Measurements from ENCODE around the gene STARD9. TPM values are rescaled to one million over a fixed set of nuclear protein-coding genes. Genes with fewer than 3 reads are reported as not detected.

Gene STARD9
- total RNA-seq, 4 donors from 2014 or later = 1.6 to 3.5 (median 2.0) TPM

GRCh38 chr15:42577514-42578031, 2.2 kb downstream of the STARD9 start:
- Histone ChIP-seq H3K36me3 (no peaks in the 10 kb centered on the region), H3K4me1 (peaks cover 14 to 30% of the 10 kb centered on the region in 2 donors), H3K9me3 (no peaks in the 10 kb centered on the region), H3K4me3 (peak overlapping the region in 2 of 4 donors; percentile 85 to 87), H3K27ac (peak overlapping the region; percentile 52 to 85 (median 53)), H3K27me3 (peaks cover 0 to 5% (median 0%) of the 10 kb centered on the region in 3 donors)
- TF ChIP-seq CTCF (IDR thresholded peaks at IDR 0.05 in 4 of 5, conservative IDR thresholded peaks at IDR 0.05 in 1 of 5) (no peak), POLR2A (IDR thresholded peaks at IDR 0.05) (no peak)
- ATAC-seq (no peak), DNase-seq (peak in 1 of 2 donors; percentile 9)
- intact Hi-C loops (cut with DNase I; ENCODE audit: low total_unique reads) (loop anchor here (5.0 to 10.0 kb wide), 2 partner anchors 80 to 347 kb away; partner anchors contain the start of genes SNAP23 and TTBK2), in situ Hi-C loops (cut with MboI; ENCODE audit: low sequenced_read_pairs in 4 of 4) (no loop called here)

- in situ Hi-C loops (cut with MboI; ENCODE audit: low sequenced_read_pairs in 4 of 4) = no loop called here
- H3K4me3 ChIP-seq = no peak overlapping the region
- DNase-seq (no peak), ATAC-seq (no peak)
- peaks cover 0 to 5% (median 0%) of the 10 kb centered on the region in 3 donors for H3K27me3 ChIP-seq
- intact Hi-C loops (cut with DNase I; ENCODE audit: low total_unique reads) = loop anchor here (5.0 to 10.0 kb wide), 2 partner anchors 82 to 346 kb away; partner anchors contain the start of genes SNAP23 and TTBK2
- H3K9me3 ChIP-seq = no peaks in the 10 kb centered on the region
- TF ChIP-seq CTCF (IDR thresholded peaks at IDR 0.05 in 4 of 5, conservative IDR thresholded peaks at IDR 0.05 in 1 of 5) (no peak), POLR2A (IDR thresholded peaks at IDR 0.05) (no peak)
- H3K27ac ChIP-seq = no peak overlapping the region
- peaks cover 14 to 40% of the 10 kb centered on the region in 2 donors for H3K4me1 ChIP-seq
- H3K36me3 ChIP-seq = no peaks in the 10 kb centered on the region
These were observed 3.7 kb downstream of the STARD9 start for GRCh38 chr15:42578984-42579537.

GRCh38 chr15:42581272-42581730, 5.9 kb downstream of the STARD9 start:
- peak; percentile 68 to 72 for DNase-seq
- Histone ChIP-seq H3K27me3 (peaks cover 0 to 4% (median 0%) of the 10 kb centered on the region in 3 donors), H3K4me1 (peaks cover 6 to 30% of the 10 kb centered on the region in 2 donors), H3K36me3 (no peaks in the 10 kb centered on the region), H3K9me3 (no peaks in the 10 kb centered on the region), H3K4me3 (peak overlapping the region; percentile 46 to 57 (median 51)), H3K27ac (peak overlapping the region; percentile 50 to 68 (median 61))
- in situ Hi-C loops (cut with MboI; ENCODE audit: low sequenced_read_pairs in 4 of 4) = no loop called here
- peak; percentile 81 to 89 for ATAC-seq
- peak; percentile 9 to 35 for TF ChIP-seq POLR2A (IDR thresholded peaks at IDR 0.05)
- no peak for TF ChIP-seq CTCF (IDR thresholded peaks at IDR 0.05 in 4 of 5, conservative IDR thresholded peaks at IDR 0.05 in 1 of 5)
- intact Hi-C loops (cut with DNase I; ENCODE audit: low total_unique reads) = loop anchor here (1.0 kb wide), 1 partner anchor 124 kb away; no protein-coding TSS in a partner anchor

- no peaks in the 10 kb centered on the region for H3K27me3 ChIP-seq
- intact Hi-C loops (cut with DNase I; ENCODE audit: low total_unique reads) (no loop called here), in situ Hi-C loops (cut with MboI; ENCODE audit: low sequenced_read_pairs in 4 of 4) (no loop called here)
- no peak overlapping the region for H3K4me3 ChIP-seq
- H3K27ac ChIP-seq = peak overlapping the region in 2 of 4 donors; percentile 50 to 60
- TF ChIP-seq CTCF (IDR thresholded peaks at IDR 0.05 in 4 of 5, conservative IDR thresholded peaks at IDR 0.05 in 1 of 5) (no peak), POLR2A (IDR thresholded peaks at IDR 0.05) (no peak)
- peaks cover 0 to 28% of the 10 kb centered on the region in 2 donors for H3K4me1 ChIP-seq
- H3K9me3 ChIP-seq = no peaks in the 10 kb centered on the region
- no peak for ATAC-seq
- no peak for DNase-seq
- H3K36me3 ChIP-seq = no peaks in the 10 kb centered on the region
These were observed 7.4 kb downstream of the STARD9 start for GRCh38 chr15:42582569-42583375.

Data from gastrocnemius medialis (tissue), 4 donors.